K562 (cell line): ENCODE measurements around the gene TMEM245. TPM values are rescaled to one million over a fixed set of nuclear protein-coding genes. Genes with fewer than 3 reads are reported as not detected.
A peak's percentile ranks its signal among the peaks of the same experiment; 100 is the strongest.

ENCODE experiments used
- ATAC-seq: fragments of 200-7000 bp; cut with Tn5 transposase; 3 replicates; pipeline ENCODE4 v1.9.1; 2020; ENCODE audit warnings: moderate library complexity
- BruUV-seq: library from RNA; stranded (reverse); fragments of 400-500 nt; replicated peaks from 2 replicates; lab custom pipeline; 2021; lab: Mats Ljungman, UMichigan
- CTCF ChIA-PET: fragments of 300-600 bp; formaldehyde crosslinking; extraction: SDS; loops from one replicate; lab custom pipeline; 2021; ENCODE audit warnings: low intra/inter-chr PET ratio; lab: Yijun Ruan, JAX
- POLR2A ChIA-PET: fragments of 300-600, 350-650 bp; sonication (Branson Sonifier 250); formaldehyde crosslinking; extraction: SDS; loops from one replicate; lab custom pipeline; 2021; ENCODE audit warnings: antibody characterized with exemption, inconsistent platforms; lab: Yijun Ruan, JAX
- DNase-seq, 4 experiments: peaks; one replicate each; pipeline versions ENCODE4 v3.0.0 to v3.0.0-alpha.2; 2011 to 2018; ENCODE audit warnings: low spot score in 3 of 4, mixed read lengths in 3 of 4; ENCODE audit errors: extremely low read depth in 1 of 4
- FAIRE-seq: peaks from 2 replicates; lab custom pipeline; 2011; peaks lifted over from hg19 to GRCh38; lab: Jason Lieb, UNC
- H2AFZ ChIP-seq: 2 replicates; pipeline ENCODE4 v1.6.0; 2011; ENCODE audit warnings: low read depth, low read length, control low read depth, inconsistent platforms
- H3K27ac ChIP-seq: fragments of 200-600 bp; 3 replicates; pipeline ENCODE4 v1.8.0; 2011; ENCODE audit warnings: low read depth, mild to moderate bottlenecking, control low read depth, inconsistent platforms, low read length, moderate library complexity, mixed read lengths; ENCODE audit errors: extremely low read depth
- H3K27me3 ChIP-seq, 2 experiments: fragments of 300-600 bp in 1 of 2; 2 replicates in 1 of 2; 3 replicates in 1 of 2; pipeline versions ENCODE4 v1.6.0 to v1.8.0; 2011; ENCODE audit warnings: inconsistent platforms in 2 of 2, low read length in 2 of 2, mild to moderate bottlenecking in 1 of 2, mixed read lengths in 1 of 2, moderate library complexity in 1 of 2; ENCODE audit not compliant: control insufficient read depth in 2 of 2, insufficient read depth in 2 of 2
- H3K36me3 ChIP-seq: fragments of 300-600 bp; 3 replicates; pipeline ENCODE4 v1.8.0; 2011; ENCODE audit warnings: mild to moderate bottlenecking, low read length, inconsistent platforms; ENCODE audit not compliant: control insufficient read depth, insufficient read depth
- H3K4me1 ChIP-seq, 2 experiments: fragments of 200-600 bp in 1 of 2; replicated peaks in 1 of 2; 2 replicates in 1 of 2; 3 replicates in 1 of 2; pipeline versions ENCODE4 v1.5.1 to v1.8.0; 2011; ENCODE audit warnings: inconsistent platforms in 2 of 2, low read length in 2 of 2, mild to moderate bottlenecking in 1 of 2, mixed read lengths in 1 of 2, moderate library complexity in 1 of 2; ENCODE audit not compliant: control insufficient read depth in 2 of 2, insufficient read depth in 2 of 2
- H3K4me2 ChIP-seq: 2 replicates; pipeline ENCODE4 v1.6.1; 2011; ENCODE audit warnings: low read length, control low read depth, inconsistent platforms, mixed read lengths; ENCODE audit not compliant: insufficient read depth
- H3K4me3 ChIP-seq: fragments of 200-600 bp; sonication (generic), shearing (Covaris generic); 2 replicates; pipeline ENCODE4 v1.5.1; 2016; ENCODE audit warnings: control low read depth, inconsistent platforms
- H3K79me2 ChIP-seq: fragments of 200-600 bp; 3 replicates; pipeline ENCODE4 v1.8.0; 2011; ENCODE audit warnings: low read length, inconsistent platforms; ENCODE audit not compliant: control insufficient read depth, insufficient read depth
- H3K9ac ChIP-seq, 2 experiments: 2 replicates each; pipeline versions ENCODE4 v1.6.0 to v1.6.1; 2011; ENCODE audit warnings: low read depth in 2 of 2, low read length in 2 of 2, control low read depth in 1 of 2, inconsistent platforms in 1 of 2, mild to moderate bottlenecking in 1 of 2, mixed read lengths in 1 of 2; ENCODE audit not compliant: insufficient read depth in 1 of 2
- H3K9me1 ChIP-seq: one replicate; pipeline ENCODE4 v1.6.0; 2011; ENCODE audit warnings: inconsistent platforms, mild to moderate bottlenecking, low read length, moderate library complexity; ENCODE audit not compliant: control insufficient read depth, insufficient read depth
- H3K9me3 ChIP-seq: replicated peaks from 2 replicates; pipeline ENCODE4 v1.5.1; 2011; ENCODE audit warnings: low read depth, low read length, inconsistent platforms; ENCODE audit not compliant: control insufficient read depth, insufficient read depth
- H4K20me1 ChIP-seq: replicated peaks from 2 replicates; pipeline ENCODE4 v1.6.1; 2011; ENCODE audit warnings: low read length, inconsistent platforms, mixed read lengths; ENCODE audit not compliant: control insufficient read depth, insufficient read depth
- ATF3 ChIP-seq, 2 experiments: fragments of 450-650 bp in 1 of 2; sonication (generic) in 1 of 2; formaldehyde crosslinking in 1 of 2; IDR thresholded peaks in 1 of 2; conservative IDR thresholded peaks in 1 of 2; 2 replicates each; pipeline versions ENCODE4 v1.6.1 to v1.8.1; 2016 to 2023; ENCODE audit warnings: mild to moderate bottlenecking in 2 of 2, moderate library complexity in 2 of 2, inconsistent platforms in 1 of 2, missing genetic modification reagents in 1 of 2
- CEBPB ChIP-seq: fragments of 450-650 bp; IDR thresholded peaks from 2 replicates; pipeline ENCODE4 v1.6.1; 2016; ENCODE audit warnings: missing genetic modification characterization, missing compliant biosample characterization
- L3MBTL2 ChIP-seq: fragments of 450-650 bp; IDR thresholded peaks from 2 replicates; pipeline ENCODE4 v1.6.1; 2016; ENCODE audit warnings: mild to moderate bottlenecking, moderate library complexity
- MTA3 ChIP-seq: fragments of 450-650 bp; formaldehyde crosslinking; IDR thresholded peaks from 2 replicates; pipeline ENCODE4 v1.6.1; 2017; ENCODE audit warnings: mild to moderate bottlenecking, borderline replicate concordance
- NFRKB ChIP-seq: fragments of 450-650 bp; IDR thresholded peaks from 2 replicates; pipeline ENCODE4 v1.6.1; 2016; ENCODE audit warnings: low read depth
- PHB ChIP-seq: fragments of 250-450 bp; sonication (Bioruptor Pico); IDR thresholded peaks from 2 replicates; pipeline ENCODE4 v1.5.0; 2021
- ZFP36 ChIP-seq: fragments of 150-350 bp; IDR thresholded peaks from 2 replicates; pipeline ENCODE4 v1.6.1; 2018; ENCODE audit warnings: low read length, low read depth; ENCODE audit not compliant: partially characterized antibody
- in situ Hi-C: fragments of 300-500 bp; cut with MboI; formaldehyde crosslinking; loops from 4 replicates; pipeline ENCODE4 v1.15.0; 2018; ENCODE audit warnings: inconsistent platforms, mixed read lengths
- intact Hi-C: fragments of 100-400 bp; cut with micrococcal nuclease; formaldehyde crosslinking; loops from 2 replicates; pipeline ENCODE4 v1.14.2; 2022
- polyA plus RNA-seq, 8 experiments: library from polyadenylated mRNA; depleted of rRNA in 4 of 8; stranded (reverse) in 5 of 8; unstranded in 3 of 8; fragments of >200 nt; fragmentation: Nextera tagmentation in 2 of 8; fragmentation: Illumina TruSeq in 1 of 8; extraction: Ambion mirVana in 2 of 8; extraction: Trizol in 1 of 8; gene quantifications; 2 replicates each; pipeline versions ENCODE4 v1.2.1 to v1.2.3, GENCODE V29; 2011 to 2014; ENCODE audit warnings: inconsistent platforms in 1 of 8, missing spikeins in 1 of 8
- total RNA-seq, 7 experiments: library from RNA; depleted of rRNA in 6 of 7; stranded (reverse); fragments of >200 nt in 6 of 7; fragmentation: Illumina TruSeq in 2 of 7; extraction: Trizol in 2 of 7; gene quantifications; 2 replicates each; pipeline versions ENCODE4 v1.2.1 to v1.2.3, GENCODE V29; 2011 to 2021; ENCODE audit warnings: low replicate concordance in 1 of 7
- TF ChIP-seq, protein P1 (sequence below): fragments of 250-450 bp; sonication (Bioruptor Pico); IDR thresholded peaks from 2 replicates; pipeline ENCODE4 v1.8.0; 2021; ENCODE audit warnings: borderline replicate concordance, mild to moderate bottlenecking, moderate library complexity; ENCODE audit not compliant: poor library complexity, severe bottlenecking

TMEM245 gene
- total and polyA plus RNA-seq, 9 of the 15 experiments (the other 6 are each of a cell fraction or from before 2014, with no cell fraction given) = 8.5 to 43.2 (median 24.3) TPM

- TF ChIP-seq NFRKB (peak; percentile 87), MTA3 (0 out of 2 replicates have a peak, but pooled peaks have one; percentile 19), PHB (no peak)
- TF ChIP-seq, protein P1, sequence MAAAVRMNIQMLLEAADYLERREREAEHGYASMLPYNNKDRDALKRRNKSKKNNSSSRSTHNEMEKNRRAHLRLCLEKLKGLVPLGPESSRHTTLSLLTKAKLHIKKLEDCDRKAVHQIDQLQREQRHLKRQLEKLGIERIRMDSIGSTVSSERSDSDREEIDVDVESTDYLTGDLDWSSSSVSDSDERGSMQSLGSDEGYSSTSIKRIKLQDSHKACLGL (CRISPR knock-in tag) = no peak
- TF ChIP-seq, all 486 proteins: peak for 120
Observed at GRCh38 chr9:109119439-109120203, at the start of gene TMEM245 (continued).

DNA sequence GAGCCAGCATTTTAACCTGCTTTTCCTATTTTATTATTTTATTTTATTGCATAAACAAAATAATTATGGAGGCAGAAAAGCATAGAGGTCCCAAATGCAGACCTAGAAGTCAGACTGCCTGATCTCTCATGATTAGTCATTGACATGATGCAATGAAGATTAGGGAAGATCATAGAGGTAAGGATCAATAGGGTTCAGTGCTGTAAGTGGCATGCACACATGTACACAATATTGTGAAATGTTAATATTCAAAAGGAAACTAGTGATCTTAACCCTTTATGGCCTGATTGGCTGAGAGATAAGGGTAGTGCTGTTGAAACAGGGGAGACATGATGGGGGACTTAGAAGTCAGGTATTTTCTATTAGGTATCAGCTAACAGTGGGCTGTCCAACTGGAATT is 48.4 kb upstream of the TMEM245 start:
- TF ChIP-seq ATF3 (IDR thresholded peaks at IDR 0.05) (0 out of 2 replicates have a peak, but pooled peaks have one; percentile 11), ATF3 (CRISPR knock-in tag; conservative IDR thresholded peaks at IDR 0.05) (no peak), ZFP36 (no peak), L3MBTL2 (no peak), CEBPB (peak; percentile 31; the same call in 1 of the 2 replicates)

More for the DNA sequence above, 48.4 kb upstream of the TMEM245 start:
- Histone ChIP-seq H3K27me3 (no peaks in the 10 kb centered on the region), H3K4me1 (peaks cover 0 to 9% of the 10 kb centered on the region in 2 experiments; a peak in 1 of 5 replicates), H3K4me2 (no peak overlapping the region), H3K36me3 (no peaks in the 10 kb centered on the region), H2AFZ (no peak overlapping the region), H3K9ac (no peak overlapping the region), H4K20me1 (no peaks in the 10 kb centered on the region), H3K9me3 (0 out of 2 replicates have a peak, but pooled peaks cover 2% of the 10 kb centered on the region), H3K9me1 (no peaks in the 10 kb centered on the region), H3K79me2 (no peaks in the 10 kb centered on the region), H3K27ac (no peak overlapping the region), H3K4me3 (no peak overlapping the region)
- no TSS peak for BruUV-seq
- no peak for ATAC-seq
- ChIA-PET CTCF (no interaction called here), POLR2A (interaction anchor here (0.6 kb wide), 1 partner anchor 16 kb away, joined by 3 read pairs; no protein-coding TSS in a partner anchor)
- in situ Hi-C loops (no loop called here), intact Hi-C loops (no loop called here)
- no peak for FAIRE-seq
- DNase-seq = no peak
